ENCODE data around the gene LCN6. TPM values are rescaled to one million over a fixed set of nuclear protein-coding genes. Genes with fewer than 3 reads are reported as not detected.

The LCN6 gene
- total and polyA plus RNA-seq, 9 of the 15 experiments (the other 6 are each of a cell fraction or from before 2014, with no cell fraction given): 0.10 to 0.45 (median 0.37) TPM; not detected in 5

- TF ChIP-seq ZBTB43 (CRISPR knock-in tag; IDR thresholded peaks at IDR 0.05) (peak; percentile 74; the same call in 1 of the 2 replicates), ZMIZ1 (IDR thresholded peaks at IDR 0.05; ENCODE audit: low read depth in 2 of 2, low read length in 2 of 2) (peak in 1 of 2 experiments; percentile 94; a peak in 2 of 4 replicates), TRIM28 (IDR thresholded peaks at IDR 0.05) (no peak), ZFX (CRISPR knock-in tag; IDR thresholded peaks at IDR 0.05) (peak; percentile 90), CXXC5 (CRISPR knock-in tag; IDR thresholded peaks at IDR 0.05) (peak; percentile 98), RHOXF2B (CRISPR knock-in tag; conservative IDR thresholded peaks at IDR 0.05) (no peak), SMC3 (conservative IDR thresholded peaks at IDR 0.05; ENCODE audit: insufficient read depth, low read depth, low read length) (no peak), L3MBTL2 (IDR thresholded peaks at IDR 0.05) (peak; percentile 95), ELF1 (tag; IDR thresholded peaks at IDR 0.05) (peak; percentile 85), CTCFL (IDR thresholded peaks at IDR 0.05; ENCODE audit: borderline replicate concordance, insufficient read depth, low read depth, low read length, poor library complexity, severe bottlenecking) (peak; percentile 100), JUNB (CRISPR knock-in tag; conservative IDR thresholded peaks at IDR 0.05) (no peak), KLF6 (CRISPR knock-in tag; IDR thresholded peaks at IDR 0.05; ENCODE audit: borderline replicate concordance) (peak; percentile 96), EP400 (IDR thresholded peaks at IDR 0.05) (peak; percentile 98), HDAC8 (tag; IDR thresholded peaks at IDR 0.05) (0 out of 2 replicates have a peak, but pooled peaks have one; percentile 54), DEAF1 (CRISPR knock-in tag; IDR thresholded peaks at IDR 0.05) (no peak), SP2 (IDR thresholded peaks at IDR 0.05; ENCODE audit: extremely low read depth, low read depth, low read length, poor library complexity, severe bottlenecking) (no peak), ZBTB8A (IDR thresholded peaks at IDR 0.05; ENCODE audit: partially characterized antibody) (no peak), HNRNPL (IDR thresholded peaks at IDR 0.05; ENCODE audit: low read depth, low read length) (peak; percentile 87), ZNF347 (CRISPR knock-in tag; IDR thresholded peaks at IDR 0.05; ENCODE audit: low read depth) (no peak), BACH1 (tag; IDR thresholded peaks at IDR 0.05) (no peak)
Observed at GRCh38 chr9:136728080-136728547, 20.2 kb downstream of the LCN6 start (continued).

All from K562 (cell line).